Tibial nerve (tissue), 3 donors: ENCODE results near the gene CAMKMT.

ENCODE experiments used
- CTCF ChIP-seq, 5 experiments: fragments of 200-600 bp in 3 of 5; fragments of 450-650 bp in 2 of 5; sonication (generic) in 3 of 5; IDR thresholded peaks; one replicate each; pipeline ENCODE4 v1.5.1; 2016 to 2019; ENCODE audit warnings: antibody characterized with exemption in 5 of 5, mild to moderate bottlenecking in 3 of 5, moderate library complexity in 2 of 5
- POLR2A ChIP-seq, 2 donors: fragments of 450-650 bp; IDR thresholded peaks; one replicate each; pipeline ENCODE4 v1.6.1; 2017; ENCODE audit warnings: antibody characterized with exemption in 2 of 2, mild to moderate bottlenecking in 2 of 2, moderate library complexity in 2 of 2

DNA sequence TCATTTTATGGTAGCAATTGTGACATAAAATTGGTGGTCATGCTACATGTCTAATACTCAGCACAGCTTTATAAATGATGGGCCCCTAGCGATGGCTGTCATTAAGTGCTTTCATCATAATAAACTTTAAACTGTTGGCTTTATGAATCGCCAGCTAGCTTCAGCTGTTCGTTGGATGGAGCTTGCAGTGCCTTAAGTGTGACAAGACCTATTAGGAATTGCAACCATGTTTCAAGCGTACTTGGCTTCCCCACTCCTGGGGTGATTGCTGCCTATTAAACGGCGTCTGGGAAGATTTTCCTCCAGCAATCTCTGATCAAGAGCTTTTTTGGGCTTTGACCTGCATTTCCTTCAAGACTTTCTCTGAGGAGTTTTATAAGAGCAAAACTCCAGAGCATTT is 415.3 kb downstream of the CAMKMT start:
- TF ChIP-seq CTCF (IDR thresholded peaks at IDR 0.05) (no peak), POLR2A (IDR thresholded peaks at IDR 0.05) (no peak)
